GM19099 (cell line): Measurements from ENCODE around the gene ST7.

Source experiments
- POLR2A ChIP-seq: IDR thresholded peaks from 3 replicates; pipeline ENCODE4 v1.6.1; 2011; ENCODE audit warnings: low read depth; ENCODE audit not compliant: insufficient read length; ENCODE audit errors: extremely low read depth

The ST7 gene

GRCh38 chr7:117216436-117217069 lies 263.3 kb downstream of the ST7 start:
- no peak for TF ChIP-seq POLR2A

DNA sequence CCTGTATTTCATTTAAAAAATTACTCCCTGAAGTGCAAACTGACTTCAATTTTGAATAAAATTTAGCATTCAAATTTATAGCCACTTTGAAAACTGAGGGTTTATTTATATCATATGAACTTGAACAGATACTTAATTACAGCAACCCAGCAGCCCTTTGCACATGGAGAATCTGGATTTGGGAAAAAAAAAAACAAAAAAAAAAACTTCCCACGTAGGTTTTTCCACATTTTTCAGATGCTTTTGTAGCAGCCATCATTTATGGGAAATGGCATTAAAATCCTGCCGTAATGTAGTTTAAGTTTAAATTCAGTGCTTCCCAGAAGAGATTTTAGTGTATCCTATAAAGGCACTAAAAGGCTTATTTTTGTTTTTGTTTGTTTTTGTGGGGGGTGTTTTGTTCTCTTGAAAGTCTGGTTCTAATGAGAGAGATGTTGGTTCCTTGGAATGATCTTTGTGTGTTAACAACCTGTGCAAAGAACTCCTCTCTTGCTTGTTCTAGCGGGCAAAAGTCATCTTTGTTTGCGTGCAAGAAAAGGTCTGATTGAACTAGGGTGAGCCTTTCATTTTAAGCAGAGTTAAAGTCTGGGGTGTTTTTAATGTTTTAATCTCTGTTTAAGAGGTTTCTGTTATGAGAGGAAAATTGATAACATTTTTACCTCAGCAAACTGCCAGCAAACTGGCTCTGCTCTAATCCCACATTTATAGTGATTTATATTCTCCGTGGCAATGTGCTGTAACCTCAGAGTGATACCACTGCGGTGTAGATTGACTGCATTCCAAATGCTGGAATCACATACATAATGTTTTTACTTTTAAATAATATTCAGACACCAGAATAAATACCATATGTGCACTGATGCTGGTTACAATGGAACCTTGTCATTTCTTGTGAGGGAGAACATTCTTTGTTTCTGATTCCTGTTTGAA lies 264.1 kb downstream of the ST7 start:
- no peak for TF ChIP-seq POLR2A

DNA sequence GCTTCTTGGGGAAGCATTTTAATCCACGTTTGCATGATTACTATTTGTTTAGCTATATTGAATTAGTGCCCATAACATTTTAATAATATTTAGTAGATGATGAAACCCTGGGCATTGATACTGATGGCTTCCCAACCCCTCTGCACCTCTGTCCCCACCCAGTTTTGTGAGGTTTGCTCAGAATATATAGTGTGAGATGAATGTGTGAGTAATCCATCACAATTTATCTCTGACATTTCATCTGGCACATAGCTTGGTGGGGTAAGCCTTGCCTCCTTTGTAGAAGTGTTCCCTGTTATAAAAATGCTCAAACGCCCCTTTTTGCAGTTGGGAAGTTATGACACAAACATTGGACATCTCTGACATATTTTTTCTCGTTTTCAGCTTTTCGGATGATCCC lies 265.4 kb downstream of the ST7 start:
- no peak for TF ChIP-seq POLR2A

GRCh38 chr7:117219485-117219884 lies 266.2 kb downstream of the ST7 start:
- no peak for TF ChIP-seq POLR2A

- TF ChIP-seq POLR2A: no peak
Observed at GRCh38 chr7:117220836-117221235, 267.5 kb downstream of the ST7 start.

DNA sequence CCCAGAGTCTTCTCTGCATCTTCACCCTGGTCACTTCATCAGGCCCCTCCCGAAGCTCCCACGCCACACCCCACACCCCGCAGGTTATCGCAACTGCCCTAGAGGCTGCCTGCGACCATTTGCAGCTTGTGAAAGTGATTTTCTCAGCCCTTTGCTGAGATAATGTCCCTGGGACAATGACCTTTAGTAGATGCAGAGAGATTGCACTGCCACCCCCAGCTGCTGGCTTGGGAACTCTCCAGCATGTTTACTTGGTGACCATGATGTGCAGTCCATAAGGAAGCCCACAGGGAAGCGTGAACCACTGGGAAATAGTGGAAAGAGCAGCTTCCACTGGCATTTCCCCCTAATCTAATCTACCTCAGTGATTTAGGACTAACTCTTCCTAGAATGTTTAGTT lies 272.2 kb downstream of the ST7 start:
- no peak for TF ChIP-seq POLR2A

- TF ChIP-seq POLR2A: no peak
Observed at GRCh38 chr7:117227091-117227490, 273.8 kb downstream of the ST7 start.

DNA sequence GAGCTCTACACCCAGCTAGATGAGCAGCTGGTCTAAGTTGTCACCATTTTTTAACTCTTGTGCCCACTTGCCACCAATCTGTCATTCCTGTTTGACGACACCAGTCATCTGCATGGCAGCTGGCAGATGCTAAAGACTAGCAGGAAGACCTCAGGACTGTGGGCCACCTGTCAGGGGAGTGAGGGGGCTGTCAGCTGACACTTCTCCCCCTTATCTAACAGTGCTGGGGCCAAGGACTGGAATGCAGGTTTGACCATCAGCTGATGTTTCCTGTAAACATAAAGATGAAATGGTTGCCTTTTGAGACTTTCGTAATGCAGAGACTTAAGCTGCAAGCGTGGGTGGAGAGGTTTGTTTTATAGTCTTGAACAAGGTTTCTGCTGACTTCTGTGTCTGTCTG lies 276.0 kb downstream of the ST7 start:
- TF ChIP-seq POLR2A: no peak

- no peak for TF ChIP-seq POLR2A
Observed at GRCh38 chr7:117230276-117231046, 277.2 kb downstream of the ST7 start.

DNA sequence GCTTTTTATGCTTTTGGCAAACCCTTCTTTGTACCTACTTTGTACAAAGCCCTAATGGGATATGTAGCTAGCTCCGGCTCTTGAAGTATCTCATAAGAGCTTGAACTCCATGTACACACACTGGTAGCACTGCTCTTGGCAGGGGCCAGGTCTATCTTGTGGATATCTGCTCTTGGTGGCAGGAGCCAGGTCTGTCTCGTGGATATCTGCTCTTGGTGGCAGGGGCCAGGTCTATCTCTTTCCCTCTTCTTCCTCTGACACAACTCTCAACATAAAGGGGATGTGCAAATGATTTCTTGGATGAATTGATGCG lies 277.7 kb downstream of the ST7 start:
- no peak for TF ChIP-seq POLR2A

DNA sequence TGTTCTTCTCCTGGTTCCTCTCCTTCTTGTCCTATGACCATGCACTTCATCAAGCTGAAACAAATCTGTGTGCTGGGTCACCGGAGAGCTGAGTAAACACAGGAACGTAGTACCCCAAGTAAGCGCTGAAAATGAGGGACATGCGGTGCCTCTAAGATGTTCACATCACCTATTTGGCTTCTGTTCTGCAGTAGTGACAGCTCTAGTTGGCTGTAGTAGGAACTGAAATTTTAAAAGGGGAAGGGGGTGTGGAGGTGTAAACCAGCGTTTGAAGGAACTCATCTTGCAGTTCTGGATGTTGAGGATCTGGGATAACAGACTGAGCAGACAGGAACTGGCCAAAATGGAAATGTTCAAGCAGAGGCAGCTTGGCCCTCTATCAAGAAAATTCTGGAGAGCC lies 284.3 kb downstream of the ST7 start:
- TF ChIP-seq POLR2A: no peak

DNA sequence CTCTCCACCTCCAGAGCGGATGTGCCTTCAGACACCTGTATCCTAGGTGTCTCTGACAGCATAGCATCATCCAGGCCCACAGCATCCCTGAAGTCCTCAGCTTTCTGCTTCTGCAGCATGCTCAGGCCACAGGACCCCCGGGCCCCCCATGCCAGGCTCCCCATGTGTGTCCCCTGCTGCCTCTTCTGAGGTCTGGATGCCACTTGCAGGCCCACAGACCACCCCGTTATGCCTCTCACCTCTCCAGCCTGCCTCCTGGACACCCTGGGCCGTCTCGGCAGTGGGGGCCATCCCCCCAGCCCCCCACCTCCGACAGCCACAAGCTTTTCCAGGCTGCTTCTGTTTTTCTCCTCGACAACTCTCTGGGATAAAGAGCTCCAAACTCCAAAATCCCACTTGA lies 285.2 kb downstream of the ST7 start:
- TF ChIP-seq POLR2A: no peak

DNA sequence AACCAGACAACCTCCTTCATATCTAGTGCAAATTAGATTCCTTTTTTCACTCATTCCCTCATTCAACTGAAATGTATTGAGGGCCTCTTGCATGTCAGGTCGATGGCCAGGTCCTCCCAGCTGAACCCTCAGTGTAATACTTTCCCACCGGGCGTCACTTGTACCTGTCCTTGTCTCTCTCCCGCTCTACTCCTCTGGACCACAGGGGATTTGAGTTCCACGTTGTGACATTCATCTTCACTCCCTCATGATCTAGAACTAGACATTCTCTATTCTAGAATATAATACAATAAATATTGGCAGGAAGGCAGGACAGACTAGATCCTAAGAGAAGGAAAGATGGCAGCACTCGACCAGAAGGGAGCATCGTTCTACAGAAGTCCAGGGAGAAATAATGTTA lies 285.6 kb downstream of the ST7 start:
- no peak for TF ChIP-seq POLR2A

DNA sequence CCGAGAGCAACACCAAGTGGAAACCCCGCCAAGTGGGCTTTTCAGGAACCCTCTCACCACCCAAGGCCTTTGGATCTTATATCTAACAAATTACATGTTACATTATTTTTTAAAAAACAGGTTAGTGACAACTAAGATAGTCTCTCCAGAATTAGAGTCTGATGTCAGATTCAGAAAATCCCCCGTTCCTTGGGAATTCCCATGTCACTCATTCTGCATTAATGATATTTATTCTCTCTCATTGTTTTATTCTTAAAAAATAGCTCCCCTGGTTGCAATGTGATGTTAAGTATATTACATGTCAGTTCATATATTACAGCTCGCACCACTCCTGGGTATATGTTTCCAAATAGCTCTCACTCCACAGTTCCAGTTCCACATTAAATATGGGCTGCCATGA lies 287.8 kb downstream of the ST7 start:
- no peak for TF ChIP-seq POLR2A

DNA sequence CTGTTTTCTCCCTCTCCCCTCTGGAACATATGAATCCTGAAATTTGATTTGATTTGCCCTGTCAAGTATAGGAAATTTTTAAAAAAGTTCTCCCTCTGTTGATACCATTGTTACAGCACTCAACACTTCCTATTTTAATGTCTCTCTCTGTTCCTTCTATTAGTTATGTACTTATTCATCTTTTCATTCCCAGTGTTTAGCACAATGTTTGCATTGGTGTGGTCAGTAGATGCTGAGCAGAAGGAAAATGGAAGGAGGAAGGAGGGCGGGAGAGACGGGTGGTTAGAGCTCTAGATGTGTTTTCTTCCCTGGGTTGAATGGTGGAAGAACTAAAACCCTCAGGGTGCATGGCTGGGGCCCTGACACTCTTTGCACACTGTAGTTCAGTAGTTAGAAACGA lies 290.1 kb downstream of the ST7 start:
- no peak for TF ChIP-seq POLR2A

- no peak for TF ChIP-seq POLR2A
Observed at GRCh38 chr7:117247809-117248208, 294.5 kb downstream of the ST7 start.
